GM21367 (cell line): ENCODE data around the gene VRK1.
"Not testable (repeated sequence)": the region's sequence is repeated elsewhere in the genome, so short reads cannot be mapped to it uniquely, and the experiment has no call there.

ENCODE experiments used
- ATAC-seq: cut with Tn5 transposase; IDR thresholded peaks from one replicate; pipeline ENCODE4 v1.9.1; 2021; ENCODE audit not compliant: unreplicated experiment

Gene VRK1, protein sequence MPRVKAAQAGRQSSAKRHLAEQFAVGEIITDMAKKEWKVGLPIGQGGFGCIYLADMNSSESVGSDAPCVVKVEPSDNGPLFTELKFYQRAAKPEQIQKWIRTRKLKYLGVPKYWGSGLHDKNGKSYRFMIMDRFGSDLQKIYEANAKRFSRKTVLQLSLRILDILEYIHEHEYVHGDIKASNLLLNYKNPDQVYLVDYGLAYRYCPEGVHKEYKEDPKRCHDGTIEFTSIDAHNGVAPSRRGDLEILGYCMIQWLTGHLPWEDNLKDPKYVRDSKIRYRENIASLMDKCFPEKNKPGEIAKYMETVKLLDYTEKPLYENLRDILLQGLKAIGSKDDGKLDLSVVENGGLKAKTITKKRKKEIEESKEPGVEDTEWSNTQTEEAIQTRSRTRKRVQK

GRCh38 chr14:96796851-96797581, at the start of gene VRK1:
Gene VRK1, plus strand, starts transcription at chr14:96797382. Its CDS starts 36,090 bp downstream, at chr14:96833472.
- peak; percentile 96 for ATAC-seq

- no peak for ATAC-seq
Measured at GRCh38 chr14:96747608-96748007, 49.6 kb upstream of the VRK1 start.

GRCh38 chr14:96748362-96748761, 48.8 kb upstream of the VRK1 start:
- ATAC-seq: no peak

GRCh38 chr14:96751505-96751904, 45.7 kb upstream of the VRK1 start:
- no peak for ATAC-seq

- no peak for ATAC-seq
Measured at GRCh38 chr14:96752125-96752524, 45.1 kb upstream of the VRK1 start.

- no peak for ATAC-seq
Measured at GRCh38 chr14:96752594-96752993, 44.6 kb upstream of the VRK1 start.

DNA sequence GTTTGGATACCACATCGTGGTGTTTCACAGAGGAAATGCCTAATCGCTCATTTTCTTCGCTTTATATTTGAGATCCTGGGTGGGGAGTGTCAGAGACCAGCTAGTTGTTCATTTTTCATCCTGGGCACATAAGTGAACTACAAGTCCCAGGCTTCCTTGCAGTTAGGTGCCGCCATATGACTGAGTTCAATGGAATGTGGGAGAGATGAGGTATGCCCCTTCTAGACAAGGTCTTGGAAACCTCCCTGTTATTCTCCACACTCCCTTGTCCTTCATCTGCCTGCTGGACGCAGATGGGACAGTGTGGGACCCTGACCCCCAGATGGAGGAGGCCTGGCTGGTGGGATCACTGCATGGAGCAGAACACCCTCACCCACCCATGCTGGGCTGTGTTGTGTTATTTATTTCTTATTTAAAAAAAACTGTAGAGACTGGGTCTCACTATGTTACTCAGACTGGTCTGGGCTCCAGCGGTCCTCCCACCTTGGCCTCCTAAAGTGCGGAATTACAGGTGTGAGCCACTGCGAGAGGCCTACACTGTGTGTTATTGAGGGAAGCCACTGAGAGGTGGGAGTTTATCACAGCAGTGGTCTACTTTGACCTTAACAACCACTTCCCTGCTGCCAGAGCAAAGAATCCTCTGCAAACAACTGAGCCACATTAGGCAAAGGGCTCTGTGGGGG, 42.9 kb upstream of the VRK1 start:
- ATAC-seq: no peak

DNA sequence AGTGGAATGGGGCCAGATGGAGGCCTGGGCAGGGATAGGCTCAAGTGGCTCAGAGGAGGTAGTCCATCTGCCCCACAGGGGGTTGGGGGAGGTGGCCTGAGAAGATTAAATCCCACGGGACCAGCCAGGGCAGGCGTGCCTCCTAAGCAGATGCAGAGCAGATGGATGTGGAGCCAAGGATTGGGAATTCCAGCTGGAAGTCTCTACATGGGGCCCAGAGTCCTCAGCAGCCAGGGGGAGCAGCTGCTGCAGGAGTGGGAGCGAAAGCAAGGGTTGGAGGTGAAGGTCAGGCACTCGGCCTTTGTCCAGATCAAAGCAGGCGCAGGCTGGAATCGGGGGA, 42.4 kb upstream of the VRK1 start:
- ATAC-seq: no peak

DNA sequence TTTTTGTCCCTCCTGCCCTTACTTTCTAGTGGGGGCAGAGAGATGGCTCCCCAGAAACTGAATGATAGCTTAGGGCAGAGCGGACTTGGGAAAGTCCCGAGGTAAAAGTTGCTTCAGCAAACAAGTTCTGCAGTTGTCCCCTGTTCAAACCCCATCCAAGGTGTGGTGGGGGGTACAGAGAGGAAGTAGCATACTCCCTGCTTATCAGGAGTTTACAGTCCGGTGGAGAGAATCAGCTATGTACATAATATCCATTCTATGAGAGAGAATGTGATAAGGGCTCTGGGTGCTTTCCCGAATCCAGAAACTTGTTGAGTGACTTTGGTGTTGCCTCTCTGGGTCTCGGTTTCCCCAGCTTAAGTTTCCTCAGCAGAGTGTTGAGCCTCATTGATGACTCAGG, 40.4 kb upstream of the VRK1 start:
- no peak for ATAC-seq

DNA sequence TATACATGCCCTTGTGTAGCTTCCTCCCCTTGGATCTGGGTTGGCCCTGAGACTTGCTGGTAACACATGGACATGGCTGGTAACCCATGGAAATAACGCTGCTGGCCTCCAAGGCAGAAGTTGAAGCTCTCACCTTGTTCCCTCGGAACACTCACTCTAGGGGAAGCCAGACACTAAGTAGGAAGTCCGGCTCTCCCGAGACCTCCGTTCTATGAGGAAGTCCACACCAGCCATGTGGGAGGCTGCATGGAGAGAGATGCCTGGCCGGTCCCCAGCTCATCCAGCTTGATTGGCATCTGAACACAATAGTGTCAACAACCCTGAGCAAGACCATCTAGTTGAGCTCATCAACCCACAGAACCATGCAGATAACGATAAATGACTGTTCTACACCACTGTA, 39.7 kb upstream of the VRK1 start:
- no peak for ATAC-seq

DNA sequence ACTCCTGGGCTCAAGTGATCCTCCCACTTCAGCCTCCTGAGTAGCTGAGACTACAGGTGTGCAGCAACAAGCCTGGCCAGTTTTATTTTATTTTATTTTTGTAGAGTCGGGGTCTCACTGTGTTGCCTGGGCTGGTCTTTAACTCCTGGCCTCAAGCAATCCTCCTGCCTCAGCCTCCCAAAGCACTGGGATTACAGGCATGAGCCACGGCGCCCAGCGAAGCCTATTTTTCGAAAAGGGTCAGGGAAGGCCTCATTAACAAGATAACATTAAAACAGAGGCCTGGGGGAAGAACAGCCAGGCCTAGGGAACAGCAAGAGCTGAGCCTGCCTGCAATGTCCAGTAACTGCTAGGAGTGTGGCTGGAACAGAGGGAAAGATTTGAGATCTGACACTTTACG, 36.1 kb upstream of the VRK1 start:
- no peak for ATAC-seq

DNA sequence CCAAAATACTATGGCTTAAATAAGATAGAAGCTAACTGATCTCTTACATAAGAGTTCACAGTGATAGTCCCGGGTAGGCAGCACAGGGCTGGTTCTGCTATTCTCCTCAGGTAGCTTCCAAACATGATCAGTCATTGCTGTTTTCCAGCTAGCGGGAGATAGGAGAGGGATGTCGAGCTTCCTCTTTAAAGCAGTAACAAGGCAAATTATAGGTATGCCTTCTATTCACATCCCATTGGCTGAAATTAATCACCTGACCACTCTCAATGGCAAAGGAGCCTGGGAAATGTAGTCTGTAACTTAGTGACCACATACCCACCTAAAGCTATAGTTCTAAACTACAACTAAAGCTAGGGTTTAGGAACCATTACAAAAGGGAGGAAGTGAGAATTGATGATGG, 34.5 kb upstream of the VRK1 start:
- peak; percentile 100 for ATAC-seq

- no peak for ATAC-seq
Measured at GRCh38 chr14:96764012-96764411, 33.2 kb upstream of the VRK1 start.

GRCh38 chr14:96765205-96765604, 32.0 kb upstream of the VRK1 start:
- ATAC-seq: not testable (repeated sequence)

- no peak for ATAC-seq
Measured at GRCh38 chr14:96772929-96773328, 24.3 kb upstream of the VRK1 start.

DNA sequence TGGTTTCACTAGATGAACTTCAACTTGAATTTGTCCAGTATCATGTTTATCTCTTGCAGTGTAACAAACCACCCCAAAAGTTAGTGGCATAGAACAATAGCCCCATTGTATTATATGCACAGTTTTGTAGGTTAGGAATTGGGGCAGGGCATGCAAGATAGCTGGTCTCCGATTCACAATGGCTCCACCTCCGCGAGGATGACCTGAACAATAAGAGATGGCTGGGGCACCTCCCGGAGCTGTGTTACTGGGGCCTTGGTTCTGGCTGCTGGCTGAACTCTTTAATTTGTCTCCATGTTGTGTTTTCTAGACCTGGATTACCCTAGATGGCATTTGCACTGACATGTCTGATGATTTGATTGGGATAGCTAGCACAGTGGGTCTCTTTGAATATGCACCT, 20.4 kb upstream of the VRK1 start:
- no peak for ATAC-seq

GRCh38 chr14:96780500-96780899, 16.7 kb upstream of the VRK1 start:
- no peak for ATAC-seq

- no peak for ATAC-seq
Measured at GRCh38 chr14:96781371-96781770, 15.8 kb upstream of the VRK1 start.

DNA sequence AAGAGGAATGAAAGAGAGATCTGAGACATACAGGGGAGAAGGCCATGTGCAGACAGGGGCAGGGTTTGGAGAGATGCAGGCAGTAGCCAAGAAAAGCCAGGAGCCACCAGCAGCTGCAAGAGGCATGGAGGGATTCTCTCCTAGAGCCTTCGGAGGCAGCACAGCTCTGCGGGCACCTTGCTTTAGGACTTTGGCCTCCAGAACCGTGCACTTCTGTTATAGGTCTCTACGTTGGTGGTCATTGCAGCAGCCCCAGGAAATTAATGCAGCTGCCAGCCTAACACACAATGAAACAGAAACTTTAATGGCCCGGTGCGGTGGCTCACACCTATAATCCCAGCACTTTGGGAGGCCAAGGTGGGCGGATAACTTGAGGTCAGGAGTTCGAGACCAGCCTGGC, 14.7 kb upstream of the VRK1 start:
- no peak for ATAC-seq

DNA sequence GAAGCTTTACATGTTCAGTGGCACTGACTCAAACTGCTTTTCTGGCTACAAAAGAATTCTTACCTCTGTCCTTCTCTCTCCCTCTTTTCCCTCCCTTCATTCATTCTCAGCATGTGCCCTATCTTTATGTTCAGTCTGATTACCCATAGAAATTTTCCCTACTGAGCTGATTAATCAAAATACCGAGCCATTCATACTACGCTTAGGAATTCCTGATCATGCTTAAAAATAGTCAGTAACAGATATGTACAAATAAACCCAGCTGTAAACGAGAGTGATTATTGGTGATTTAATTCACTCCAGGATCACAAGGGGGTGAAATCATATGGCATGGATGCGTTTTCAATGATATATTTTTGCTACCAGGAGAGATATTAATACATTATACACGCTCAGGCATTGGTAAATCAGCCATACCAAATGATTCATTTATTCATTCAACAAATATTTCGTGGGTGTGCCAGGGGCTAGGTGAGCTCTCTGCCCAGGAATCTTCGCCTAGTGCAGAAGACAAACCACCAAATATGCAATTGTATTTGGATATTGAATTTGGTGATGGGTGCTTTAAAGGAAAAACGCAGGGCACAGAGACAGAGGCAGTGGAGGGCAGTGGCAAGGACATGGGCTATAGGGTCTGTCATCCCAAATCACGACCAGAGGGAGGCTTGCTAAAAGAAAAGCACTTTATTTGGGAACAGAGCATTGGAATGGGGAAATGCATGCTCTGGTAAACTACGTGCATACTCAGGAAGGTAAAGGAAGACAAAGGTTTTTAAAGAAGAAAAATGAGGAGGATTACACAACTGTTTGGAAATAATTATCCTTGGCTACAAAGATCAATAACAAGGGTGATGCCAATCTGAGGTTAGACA, 13.9 kb upstream of the VRK1 start:
- no peak for ATAC-seq

DNA sequence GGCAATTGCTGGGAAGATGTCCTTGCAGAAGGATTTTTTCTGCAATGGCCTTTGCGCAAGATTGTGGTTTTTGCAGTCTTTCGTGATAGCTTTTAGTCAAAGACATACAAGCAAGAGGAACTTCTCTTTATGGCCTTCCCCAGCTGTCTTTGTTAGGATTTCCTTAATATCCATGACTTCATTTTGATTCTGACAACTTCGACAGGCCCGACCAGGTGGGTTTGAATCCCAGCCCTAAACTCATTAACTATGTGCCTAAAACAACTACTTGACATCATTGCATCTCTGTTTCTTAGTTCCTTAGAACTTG, 13.3 kb upstream of the VRK1 start:
- no peak for ATAC-seq
